KMS-11 (cell line): ENCODE measurements around the gene GNAI3.

ENCODE experiments used
- H2AFZ ChIP-seq: fragments of 200-600 bp; sonication (generic); 2 replicates; pipeline ENCODE4 v1.6.1; 2016; ENCODE audit warnings: antibody characterized with exemption, mixed run types, low read depth
- H3K27ac ChIP-seq: fragments of 200-600 bp; sonication (generic); 2 replicates; pipeline ENCODE4 v1.6.1; 2016; ENCODE audit warnings: mild to moderate bottlenecking, mixed run types
- H3K27me3 ChIP-seq: fragments of 200-600 bp; sonication (generic); 2 replicates; pipeline ENCODE4 v1.6.1; 2017; ENCODE audit warnings: mild to moderate bottlenecking, low read depth, mixed run types, moderate library complexity; ENCODE audit not compliant: insufficient read depth
- H3K36me3 ChIP-seq: fragments of 200-600 bp; sonication (generic); 2 replicates; pipeline ENCODE4 v1.6.1; 2017; ENCODE audit warnings: mild to moderate bottlenecking, mixed run types; ENCODE audit not compliant: insufficient read depth
- H3K4me1 ChIP-seq: fragments of 200-600 bp; sonication (generic); 2 replicates; pipeline ENCODE4 v1.6.1; 2016; ENCODE audit warnings: mild to moderate bottlenecking, low read depth, mixed run types; ENCODE audit not compliant: poor library complexity, severe bottlenecking
- H3K4me2 ChIP-seq: fragments of 200-600 bp; sonication (generic); 2 replicates; pipeline ENCODE4 v1.7.0; 2016; ENCODE audit warnings: mild to moderate bottlenecking, mixed run types
- H3K4me3 ChIP-seq: fragments of 200-600 bp; sonication (generic); IDR thresholded peaks from 2 replicates; pipeline ENCODE4 v1.6.1; 2017; ENCODE audit warnings: low read depth, low read length, mixed read lengths; ENCODE audit not compliant: insufficient read depth
- H3K79me2 ChIP-seq: fragments of 200-600 bp; sonication (generic); 2 replicates; pipeline ENCODE4 v1.6.1; 2016; ENCODE audit warnings: low read depth, mixed run types; ENCODE audit not compliant: insufficient read depth
- H3K9ac ChIP-seq: fragments of 200-600 bp; sonication (generic); 2 replicates; pipeline ENCODE4 v1.6.1; 2016; ENCODE audit warnings: mild to moderate bottlenecking, mixed run types
- H4K20me1 ChIP-seq: fragments of 200-600 bp; sonication (generic); 2 replicates; pipeline ENCODE4 v1.6.1; 2016; ENCODE audit warnings: mild to moderate bottlenecking, mixed run types; ENCODE audit not compliant: insufficient read depth
- TF ChIP-seq, protein P1 (sequence below): fragments of 200-600 bp; sonication (generic); conservative IDR thresholded peaks from 2 replicates; pipeline ENCODE4 v1.6.1; 2017; ENCODE audit warnings: low read depth, mild to moderate bottlenecking, antibody characterized with exemption, low read length, moderate library complexity, mixed read lengths

GNAI3 gene

DNA sequence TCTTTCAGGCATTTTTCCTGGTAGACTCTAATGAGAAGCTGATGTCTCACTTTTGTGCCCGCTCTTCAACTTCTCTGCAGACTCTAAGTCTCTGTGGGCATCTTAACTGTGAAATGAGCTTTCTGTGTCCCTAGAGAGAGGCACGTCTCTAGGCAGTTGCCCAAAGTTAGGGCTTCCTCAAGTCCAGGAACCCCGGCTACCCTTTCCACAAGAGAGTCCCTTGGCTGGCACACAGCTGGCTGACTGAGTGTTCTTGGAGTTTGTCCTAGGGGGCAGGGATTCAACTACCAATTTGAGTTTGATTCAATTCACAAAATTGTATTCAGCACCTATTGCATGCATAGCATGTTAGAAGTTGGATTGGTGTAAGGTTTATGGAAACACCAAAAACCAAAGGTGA is 7.3 kb upstream of the GNAI3 start:
- no peak overlapping the region for H3K4me2 ChIP-seq
- H3K9ac ChIP-seq: no peak overlapping the region
- H4K20me1 ChIP-seq: no peaks in the 10 kb centered on the region
- no peak overlapping the region for H3K4me3 ChIP-seq
- peaks cover 3% of the 10 kb centered on the region for H3K4me1 ChIP-seq
- H3K27ac ChIP-seq: no peak overlapping the region
- TF ChIP-seq, protein P1, sequence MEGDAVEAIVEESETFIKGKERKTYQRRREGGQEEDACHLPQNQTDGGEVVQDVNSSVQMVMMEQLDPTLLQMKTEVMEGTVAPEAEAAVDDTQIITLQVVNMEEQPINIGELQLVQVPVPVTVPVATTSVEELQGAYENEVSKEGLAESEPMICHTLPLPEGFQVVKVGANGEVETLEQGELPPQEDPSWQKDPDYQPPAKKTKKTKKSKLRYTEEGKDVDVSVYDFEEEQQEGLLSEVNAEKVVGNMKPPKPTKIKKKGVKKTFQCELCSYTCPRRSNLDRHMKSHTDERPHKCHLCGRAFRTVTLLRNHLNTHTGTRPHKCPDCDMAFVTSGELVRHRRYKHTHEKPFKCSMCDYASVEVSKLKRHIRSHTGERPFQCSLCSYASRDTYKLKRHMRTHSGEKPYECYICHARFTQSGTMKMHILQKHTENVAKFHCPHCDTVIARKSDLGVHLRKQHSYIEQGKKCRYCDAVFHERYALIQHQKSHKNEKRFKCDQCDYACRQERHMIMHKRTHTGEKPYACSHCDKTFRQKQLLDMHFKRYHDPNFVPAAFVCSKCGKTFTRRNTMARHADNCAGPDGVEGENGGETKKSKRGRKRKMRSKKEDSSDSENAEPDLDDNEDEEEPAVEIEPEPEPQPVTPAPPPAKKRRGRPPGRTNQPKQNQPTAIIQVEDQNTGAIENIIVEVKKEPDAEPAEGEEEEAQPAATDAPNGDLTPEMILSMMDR: no peak
- H3K36me3 ChIP-seq: no peaks in the 10 kb centered on the region
- no peaks in the 10 kb centered on the region for H3K79me2 ChIP-seq
- H3K27me3 ChIP-seq: peaks cover 11% of the 10 kb centered on the region; the same call in 1 of the 2 replicates
- H2AFZ ChIP-seq: no peak overlapping the region

DNA sequence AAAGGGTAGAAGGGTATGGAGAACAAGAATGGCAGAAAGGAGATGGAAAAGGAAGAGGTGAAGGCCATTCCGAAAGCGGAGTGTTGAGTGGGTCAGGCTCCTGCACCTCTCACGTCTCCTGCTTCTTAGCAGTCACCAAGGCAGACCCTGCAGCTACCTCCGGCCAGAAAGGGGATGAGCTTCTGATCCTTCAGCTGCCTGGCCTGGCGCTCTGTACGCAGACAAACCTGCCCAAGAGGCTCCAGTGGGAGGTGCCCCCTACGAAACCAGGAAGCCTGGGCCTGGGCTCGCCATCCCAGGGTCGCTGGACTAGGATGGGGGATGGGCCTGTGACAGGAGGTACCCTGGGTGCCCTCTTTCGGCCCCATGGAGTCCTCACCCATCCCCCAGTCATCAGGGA is 5.8 kb upstream of the GNAI3 start:
- Histone ChIP-seq H4K20me1 (no peaks in the 10 kb centered on the region), H3K27ac (no peak overlapping the region)

DNA sequence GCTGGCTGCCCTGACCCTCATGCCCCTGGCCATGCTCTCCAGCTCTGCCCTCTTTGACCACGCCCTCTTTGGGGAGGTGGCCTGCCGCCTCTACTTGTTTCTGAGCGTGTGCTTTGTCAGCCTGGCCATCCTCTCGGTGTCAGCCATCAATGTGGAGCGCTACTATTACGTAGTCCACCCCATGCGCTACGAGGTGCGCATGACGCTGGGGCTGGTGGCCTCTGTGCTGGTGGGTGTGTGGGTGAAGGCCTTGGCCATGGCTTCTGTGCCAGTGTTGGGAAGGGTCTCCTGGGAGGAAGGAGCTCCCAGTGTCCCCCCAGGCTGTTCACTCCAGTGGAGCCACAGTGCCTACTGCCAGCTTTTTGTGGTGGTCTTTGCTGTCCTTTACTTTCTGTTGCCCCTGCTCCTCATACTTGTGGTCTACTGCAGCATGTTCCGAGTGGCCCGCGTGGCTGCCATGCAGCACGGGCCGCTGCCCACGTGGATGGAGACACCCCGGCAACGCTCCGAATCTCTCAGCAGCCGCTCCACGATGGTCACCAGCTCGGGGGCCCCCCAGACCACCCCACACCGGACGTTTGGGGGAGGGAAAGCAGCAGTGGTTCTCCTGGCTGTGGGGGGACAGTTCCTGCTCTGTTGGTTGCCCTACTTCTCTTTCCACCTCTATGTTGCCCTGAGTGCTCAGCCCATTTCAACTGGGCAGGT is 5.0 kb upstream of the GNAI3 start:
- no peak overlapping the region for H3K9ac ChIP-seq
- H3K27ac ChIP-seq: no peak overlapping the region
- H3K36me3 ChIP-seq: no peaks in the 10 kb centered on the region
- H3K4me1 ChIP-seq: peaks cover 18% of the 10 kb centered on the region
- H3K4me2 ChIP-seq: no peak overlapping the region
- no peaks in the 10 kb centered on the region for H4K20me1 ChIP-seq
- H3K79me2 ChIP-seq: peaks cover under 1% of the 10 kb centered on the region; the same call in 1 of the 2 replicates
- peaks cover 11% of the 10 kb centered on the region; the same call in 1 of the 2 replicates for H3K27me3 ChIP-seq
- H3K4me3 ChIP-seq: no peak overlapping the region
- TF ChIP-seq, protein P1: no peak
- no peak overlapping the region for H2AFZ ChIP-seq

More for the DNA sequence above, 5.8 kb upstream of the GNAI3 start:
- H3K4me3 ChIP-seq: no peak overlapping the region
- TF ChIP-seq, protein P1: no peak
- peaks cover 11% of the 10 kb centered on the region; the same call in 1 of the 2 replicates for H3K27me3 ChIP-seq
- H2AFZ ChIP-seq: no peak overlapping the region
- no peak overlapping the region for H3K4me2 ChIP-seq
- no peak overlapping the region for H3K9ac ChIP-seq
- H3K4me1 ChIP-seq: peaks cover 13% of the 10 kb centered on the region
- no peaks in the 10 kb centered on the region for H3K36me3 ChIP-seq
- no peaks in the 10 kb centered on the region for H3K79me2 ChIP-seq

- Histone ChIP-seq H3K4me1 (peaks cover 18% of the 10 kb centered on the region), H2AFZ (no peak overlapping the region), H3K9ac (no peak overlapping the region), H3K27me3 (peaks cover 11% of the 10 kb centered on the region; the same call in 1 of the 2 replicates), H3K4me2 (no peak overlapping the region), H3K79me2 (peaks cover 7% of the 10 kb centered on the region), H4K20me1 (no peaks in the 10 kb centered on the region), H3K4me3 (no peak overlapping the region), H3K27ac (no peak overlapping the region), H3K36me3 (no peaks in the 10 kb centered on the region)
- TF ChIP-seq, protein P1: no peak
Measured at GRCh38 chr1:109543988-109544735, 4.3 kb upstream of the GNAI3 start.
